ENCODE results near the gene NFE2L1. TPM values are rescaled to one million over a fixed set of nuclear protein-coding genes. Genes with fewer than 3 reads are reported as not detected.
"Not testable (repeated sequence)": the region's sequence is repeated elsewhere in the genome, so short reads cannot be mapped to it uniquely, and the experiment has no call there.

The NFE2L1 gene
- total RNA-seq, 2 donors from 2014 or later: 87.8 to 244 TPM

- WGBS: 79% methylated on average over 1 of the region's 1 CpG
- H3K9me3 ChIP-seq: no peaks in the 10 kb centered on the region
- H3K36me3 ChIP-seq: peaks cover 0 to 2% of the 10 kb centered on the region in 2 donors
- intact Hi-C loops (cut with DNase I): no loop called here
- TF ChIP-seq POLR2A (IDR thresholded peaks at IDR 0.05) (no peak), CTCF (IDR thresholded peaks at IDR 0.05) (no peak), POLR2AphosphoS5 (IDR thresholded peaks at IDR 0.05) (no peak)
- H3K27ac ChIP-seq: no peak overlapping the region
- no peak for DNase-seq (ENCODE audit: low spot score)
- no peaks in the 10 kb centered on the region for H3K4me1 ChIP-seq (replicated peaks)
- H3K4me3 ChIP-seq: no peak overlapping the region
- no peaks in the 10 kb centered on the region for H3K27me3 ChIP-seq (replicated peaks; ENCODE audit: insufficient read depth)
These were observed 18.5 kb downstream of the NFE2L1 start for GRCh38 chr17:48066656-48067055.

GRCh38 chr17:48067245-48067644 is 19.1 kb downstream of the NFE2L1 start:
- no peak overlapping the region for H3K4me3 ChIP-seq
- no peak overlapping the region for H3K27ac ChIP-seq
- 97% methylated on average over 3 of the region's 3 CpGs for WGBS
- no peaks in the 10 kb centered on the region for H3K27me3 ChIP-seq (replicated peaks; ENCODE audit: insufficient read depth)
- no peaks in the 10 kb centered on the region for H3K4me1 ChIP-seq (replicated peaks)
- H3K9me3 ChIP-seq: no peaks in the 10 kb centered on the region
- no peak for DNase-seq (ENCODE audit: low spot score)
- peaks cover 0 to 2% of the 10 kb centered on the region in 2 donors for H3K36me3 ChIP-seq
- intact Hi-C loops (cut with DNase I): no loop called here
- TF ChIP-seq POLR2A (IDR thresholded peaks at IDR 0.05) (no peak), CTCF (IDR thresholded peaks at IDR 0.05) (no peak), POLR2AphosphoS5 (IDR thresholded peaks at IDR 0.05) (no peak)

DNA sequence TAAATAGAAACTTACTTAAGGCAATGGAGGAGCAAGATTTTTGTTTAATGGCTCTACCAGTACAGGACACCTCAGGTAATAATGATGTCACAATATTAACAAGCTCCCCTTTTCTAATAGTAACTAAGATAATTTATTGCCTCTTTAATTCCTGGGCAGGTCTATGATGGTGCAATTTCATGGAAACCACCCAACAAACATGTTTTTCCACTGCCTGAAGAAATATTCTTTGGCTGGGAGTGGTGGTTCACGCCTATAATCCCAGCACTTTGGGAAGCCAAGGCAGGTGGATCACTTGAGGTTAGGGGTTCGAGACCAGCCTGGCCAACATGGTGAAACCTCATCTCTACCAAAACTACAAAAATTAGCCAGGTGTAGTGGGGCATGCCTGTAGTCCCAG is 19.6 kb downstream of the NFE2L1 start:
- H3K9me3 ChIP-seq; H3K27me3 ChIP-seq (replicated peaks; ENCODE audit: insufficient read depth); H3K36me3 ChIP-seq; H3K4me1 ChIP-seq (replicated peaks); intact Hi-C loops (cut with DNase I); H3K4me3 ChIP-seq: not testable (repeated sequence)
- 57% methylated on average over 2 of the region's 2 CpGs for WGBS
- H3K27ac ChIP-seq: peak overlapping the region in 1 of 2 donors; percentile 6
- TF ChIP-seq POLR2AphosphoS5 (IDR thresholded peaks at IDR 0.05): peak; percentile 72
- DNase-seq (ENCODE audit: low spot score): peak; percentile 30

GRCh38 chr17:48068491-48068961 is 20.4 kb downstream of the NFE2L1 start:
- 68% methylated on average over 3 of the region's 3 CpGs for WGBS
- Histone ChIP-seq H3K27ac (no peak overlapping the region), H3K9me3 (no peaks in the 10 kb centered on the region), H3K4me1 (replicated peaks) (no peaks in the 10 kb centered on the region), H3K27me3 (replicated peaks; ENCODE audit: insufficient read depth) (no peaks in the 10 kb centered on the region), H3K4me3 (no peak overlapping the region), H3K36me3 (peaks cover 0 to 2% of the 10 kb centered on the region in 2 donors)
- no peak for DNase-seq (ENCODE audit: low spot score)
- TF ChIP-seq POLR2AphosphoS5 (IDR thresholded peaks at IDR 0.05) (no peak), CTCF (IDR thresholded peaks at IDR 0.05) (no peak), POLR2A (IDR thresholded peaks at IDR 0.05) (no peak)
- intact Hi-C loops (cut with DNase I): no loop called here

- DNase-seq (ENCODE audit: low spot score): no peak
- WGBS: 61% methylated on average over 2 of the region's 2 CpGs
- intact Hi-C loops (cut with DNase I): no loop called here
- Histone ChIP-seq H3K4me1 (replicated peaks) (no peaks in the 10 kb centered on the region), H3K36me3 (peaks cover 0 to 2% of the 10 kb centered on the region in 2 donors), H3K27ac (no peak overlapping the region), H3K27me3 (replicated peaks; ENCODE audit: insufficient read depth) (no peaks in the 10 kb centered on the region), H3K9me3 (no peaks in the 10 kb centered on the region), H3K4me3 (no peak overlapping the region)
- TF ChIP-seq POLR2A (IDR thresholded peaks at IDR 0.05) (no peak), CTCF (IDR thresholded peaks at IDR 0.05) (no peak), POLR2AphosphoS5 (IDR thresholded peaks at IDR 0.05) (no peak)
These were observed 22.0 kb downstream of the NFE2L1 start for GRCh38 chr17:48070195-48070594.

Measured in prostate gland (tissue), 2 donors.